SK-N-SH (cell line): ENCODE results near the gene VANGL2. TPM values are rescaled to one million over a fixed set of nuclear protein-coding genes. Genes with fewer than 3 reads are reported as not detected.

Experiments
- CTCF ChIA-PET: fragments of 300-600, 350-600 bp; formaldehyde crosslinking; extraction: SDS; loops from one replicate; lab custom pipeline; 2021; lab: Yijun Ruan, JAX
- POLR2A ChIA-PET: fragments of 350-600 bp; sonication (Branson Sonifier 250); formaldehyde crosslinking; extraction: SDS; loops from one replicate; lab custom pipeline; 2020; ENCODE audit warnings: antibody characterized with exemption, inconsistent platforms; lab: Yijun Ruan, JAX
- DNase-seq: peaks from one replicate; pipeline ENCODE4 v3.0.0; 2012
- H2AFZ ChIP-seq: fragments of 200-600 bp; sonication (generic); 2 replicates; pipeline ENCODE4 v1.8.1; 2016; ENCODE audit warnings: antibody characterized with exemption, mild to moderate bottlenecking, low read depth
- H3F3A ChIP-seq: fragments of 200-600 bp; sonication (generic); replicated peaks from 2 replicates; pipeline ENCODE3; 2016; ENCODE audit warnings: antibody characterized with exemption, mild to moderate bottlenecking; ENCODE audit not compliant: insufficient read depth
- H3K27ac ChIP-seq, 2 experiments: fragments of 200-500 bp in 1 of 2; fragments of 200-600 bp in 1 of 2; sonication (Bioruptor generic) in 1 of 2; sonication (generic), shearing (Covaris generic) in 1 of 2; 2 replicates each; pipeline versions ENCODE4 v1.5.1 to v1.6.1; 2014 to 2016; ENCODE audit warnings: low read depth in 2 of 2, inconsistent platforms in 1 of 2, low read length in 1 of 2, mild to moderate bottlenecking in 1 of 2, mixed read lengths in 1 of 2
- H3K27me3 ChIP-seq: fragments of 200-600 bp; sonication (generic), shearing (Covaris generic); 2 replicates; pipeline ENCODE4 v1.6.1; 2016; ENCODE audit warnings: mixed run types; ENCODE audit not compliant: insufficient read depth
- H3K36me3 ChIP-seq, 2 experiments: fragments of 200-500 bp in 1 of 2; fragments of 200-600 bp in 1 of 2; sonication (Bioruptor generic) in 1 of 2; sonication (generic) in 1 of 2; replicated peaks in 1 of 2; 2 replicates each; pipeline versions ENCODE3 to v1.5.1; 2014 to 2016; ENCODE audit warnings: low read length in 1 of 2, mild to moderate bottlenecking in 1 of 2; ENCODE audit not compliant: insufficient read depth in 2 of 2, control insufficient read depth in 1 of 2
- H3K4me1 ChIP-seq, 2 experiments: fragments of 200-500 bp in 1 of 2; fragments of 200-600 bp in 1 of 2; sonication (Bioruptor generic) in 1 of 2; sonication (generic), shearing (Covaris generic) in 1 of 2; 2 replicates each; pipeline versions ENCODE4 v1.5.1 to v1.6.1; 2014 to 2016; ENCODE audit warnings: low read depth in 1 of 2, low read length in 1 of 2, mixed run types in 1 of 2; ENCODE audit not compliant: insufficient read depth in 2 of 2, control insufficient read depth in 1 of 2
- H3K4me2 ChIP-seq: fragments of 200-600 bp; sonication (generic), shearing (Covaris generic); 2 replicates; pipeline ENCODE4 v1.6.1; 2017; ENCODE audit warnings: mixed run types
- H3K4me3 ChIP-seq, 2 experiments: fragments of 200-500 bp in 1 of 2; fragments of 200-600 bp in 1 of 2; sonication (Bioruptor generic) in 1 of 2; sonication (generic), shearing (Covaris generic) in 1 of 2; 2 replicates each; pipeline versions ENCODE4 v1.5.1 to v1.8.1; 2014 to 2016; ENCODE audit warnings: low read depth in 2 of 2, inconsistent platforms in 1 of 2, low read length in 1 of 2, mild to moderate bottlenecking in 1 of 2, mixed read lengths in 1 of 2, moderate library complexity in 1 of 2
- H3K79me2 ChIP-seq: fragments of 200-600 bp; sonication (generic); 2 replicates; pipeline ENCODE4 v1.8.1; 2017; ENCODE audit warnings: mild to moderate bottlenecking; ENCODE audit not compliant: insufficient read depth
- H3K9ac ChIP-seq: fragments of 200-600 bp; sonication (generic); 2 replicates; pipeline ENCODE4 v1.6.1; 2017; ENCODE audit warnings: mixed run types
- H3K9me2 ChIP-seq: fragments of 200-600 bp; sonication (generic); 2 replicates; pipeline ENCODE4 v1.6.1; 2017; ENCODE audit warnings: mixed run types
- H3K9me3 ChIP-seq: fragments of 200-600 bp; sonication (generic); 2 replicates; pipeline ENCODE4 v1.6.1; 2017; ENCODE audit warnings: mixed run types, mild to moderate bottlenecking, moderate library complexity
- H4K20me1 ChIP-seq: fragments of 200-600 bp; sonication (generic); 2 replicates; pipeline ENCODE4 v1.6.1; 2017; ENCODE audit warnings: mild to moderate bottlenecking, mixed run types; ENCODE audit not compliant: insufficient read depth
- CHD2 ChIP-seq: fragments of 150-350 bp; IDR thresholded peaks from 2 replicates; pipeline ENCODE4 v1.6.1; 2018; ENCODE audit warnings: low read length; ENCODE audit not compliant: partially characterized antibody
- EP300 ChIP-seq, 2 experiments: IDR thresholded peaks; 2 replicates each; pipeline versions ENCODE4 v1.4.0 to v1.6.1; 2012; ENCODE audit warnings: borderline replicate concordance in 1 of 2, low read depth in 1 of 2, low read length in 1 of 2
- FOSL2 ChIP-seq: IDR thresholded peaks from 2 replicates; pipeline ENCODE4 v1.4.0; 2012; ENCODE audit warnings: low read depth, mild to moderate bottlenecking, moderate library complexity, borderline replicate concordance
- FOXM1 ChIP-seq: IDR thresholded peaks from 2 replicates; pipeline ENCODE4 v1.4.0; 2012; ENCODE audit warnings: low read depth, mild to moderate bottlenecking
- GATA2 ChIP-seq: sonication (generic); formaldehyde crosslinking; IDR thresholded peaks from 2 replicates; pipeline ENCODE4 v1.5.0; 2020; ENCODE audit warnings: mild to moderate bottlenecking, missing genetic modification reagents
- MEF2A ChIP-seq: IDR thresholded peaks from 2 replicates; pipeline ENCODE4 v1.4.0; 2012; ENCODE audit warnings: low read depth, borderline replicate concordance
- RAD21 ChIP-seq: IDR thresholded peaks from 2 replicates; pipeline ENCODE4 v1.6.1; 2012; ENCODE audit warnings: mild to moderate bottlenecking, low read length
- TAF1 ChIP-seq: IDR thresholded peaks from 2 replicates; pipeline ENCODE4 v1.6.1; 2012; ENCODE audit warnings: low read depth, mild to moderate bottlenecking, low read length, moderate library complexity, borderline replicate concordance
- TCF12 ChIP-seq: IDR thresholded peaks from 2 replicates; pipeline ENCODE4 v1.4.0; 2012
- ZBTB33 ChIP-seq: IDR thresholded peaks from 2 replicates; pipeline ENCODE4 v1.4.0; 2012; ENCODE audit warnings: low read depth, borderline replicate concordance
- WGBS: methylation state at CpG from one replicate; pipeline ENCODE4 v1.1.6; 2017; ENCODE audit warnings: low lambda C conversion rate; 5-methylcytosine and 5-hydroxymethylcytosine counted together
- polyA plus RNA-seq, 3 experiments: library from polyadenylated mRNA; depleted of rRNA; stranded (reverse); fragments of >200 nt; gene quantifications; 2 replicates each; pipeline ENCODE4 v1.2.3, GENCODE V29; 2012

The VANGL2 gene
- polyA plus RNA-seq, 1 of the 3 experiments (the other 2 are of a cell fraction) = 13.4 TPM

GRCh38 chr1:160374306-160375110 lies 25.9 kb upstream of the VANGL2 start (continued):
- no peak for TF ChIP-seq EP300 (IDR thresholded peaks at IDR 0.05; ENCODE audit: borderline replicate concordance in 1 of 2, low read depth in 1 of 2, low read length in 1 of 2)
- no peak for TF ChIP-seq MEF2A
- no peak for TF ChIP-seq CHD2
- TF ChIP-seq, all 33 proteins: peak for 0

- Histone ChIP-seq H3K9me3 (no peaks in the 10 kb centered on the region), H3K4me2 (0 out of 2 replicates have a peak overlapping the region, but pooled peaks have one; percentile 11), H3K4me3 (no peak overlapping the region), H4K20me1 (no peaks in the 10 kb centered on the region), H3K79me2 (no peaks in the 10 kb centered on the region), H3K9me2 (no peaks in the 10 kb centered on the region), H2AFZ (no peak overlapping the region; the same call in 1 of the 2 replicates), H3K4me1 (peaks cover 0 to 9% of the 10 kb centered on the region in 2 experiments; a peak in 2 of 4 replicates), H3K27ac (no peak overlapping the region), H3F3A (no peaks in the 10 kb centered on the region), H3K27me3 (no peaks in the 10 kb centered on the region), H3K9ac (no peak overlapping the region), H3K36me3 (no peaks in the 10 kb centered on the region)
- ChIA-PET POLR2A (interaction anchor here (1.3 kb wide), 1 partner anchor 40 kb away, joined by 3 read pairs; no protein-coding TSS in a partner anchor), CTCF (interaction anchor here (0.6 to 8.4 kb wide), 34 partner anchors 12 to 352 kb away, joined by 3 to 100 read pairs (median 6); partner anchors contain the start of genes IGSF8, NCSTN, NHLH1 and PEX19)
- TF ChIP-seq TAF1 = no peak
- TF ChIP-seq RAD21 = no peak
- TF ChIP-seq GATA2 (CRISPR knock-in tag) = no peak
- TF ChIP-seq ZBTB33 = no peak
- TF ChIP-seq TCF12 = no peak
- no peak for TF ChIP-seq FOXM1
- no peak for TF ChIP-seq MEF2A
- no peak for TF ChIP-seq FOSL2
- WGBS = 46% methylated on average over 9 of the region's 9 CpGs
- no peak for DNase-seq
Observed at GRCh38 chr1:160375788-160376524, 24.4 kb upstream of the VANGL2 start.
